ENCODE data around the gene DEF6. TPM values are rescaled to one million over a fixed set of nuclear protein-coding genes. Genes with fewer than 3 reads are reported as not detected.

DEF6 gene
- total RNA-seq, 6 donors from 2014 or later, result 10.0 to 39.8 (median 23.4) TPM

DNA sequence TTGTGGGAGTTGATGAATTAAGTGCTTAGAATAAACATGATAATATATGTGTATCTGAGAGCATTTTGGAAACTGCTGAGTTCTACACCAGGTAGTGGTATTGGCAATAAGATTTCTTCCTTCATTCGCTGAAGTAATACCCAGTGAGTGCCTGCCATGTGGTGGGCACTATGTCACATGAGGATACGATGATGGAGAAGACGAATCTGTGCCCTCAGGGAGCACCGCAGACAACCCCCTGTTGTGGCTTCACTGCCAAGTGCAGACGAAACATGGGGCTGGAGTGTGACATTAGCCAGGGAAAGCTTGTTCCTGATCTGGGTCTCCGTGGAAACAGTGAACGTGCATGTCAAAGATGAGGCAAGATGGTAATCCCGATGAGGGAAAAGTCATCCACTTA lies 30.2 kb upstream of the DEF6 start:
- Histone ChIP-seq H3K27ac (no peak overlapping the region), H3K27me3 (no peaks in the 10 kb centered on the region), H3K36me3 (no peaks in the 10 kb centered on the region), H3K9me3 (no peaks in the 10 kb centered on the region), H3K4me3 (no peak overlapping the region), H3K4me1 (peaks cover 0 to 13% (median 6%) of the 10 kb centered on the region in 4 donors)
- ATAC-seq (ENCODE audit: low FRiP score in 2 of 2) (no peak), DNase-seq (no peak)
- 90 to 96% methylated on average over 8 of the region's 8 CpGs for WGBS, 2 donors
- TF ChIP-seq, protein P1, sequence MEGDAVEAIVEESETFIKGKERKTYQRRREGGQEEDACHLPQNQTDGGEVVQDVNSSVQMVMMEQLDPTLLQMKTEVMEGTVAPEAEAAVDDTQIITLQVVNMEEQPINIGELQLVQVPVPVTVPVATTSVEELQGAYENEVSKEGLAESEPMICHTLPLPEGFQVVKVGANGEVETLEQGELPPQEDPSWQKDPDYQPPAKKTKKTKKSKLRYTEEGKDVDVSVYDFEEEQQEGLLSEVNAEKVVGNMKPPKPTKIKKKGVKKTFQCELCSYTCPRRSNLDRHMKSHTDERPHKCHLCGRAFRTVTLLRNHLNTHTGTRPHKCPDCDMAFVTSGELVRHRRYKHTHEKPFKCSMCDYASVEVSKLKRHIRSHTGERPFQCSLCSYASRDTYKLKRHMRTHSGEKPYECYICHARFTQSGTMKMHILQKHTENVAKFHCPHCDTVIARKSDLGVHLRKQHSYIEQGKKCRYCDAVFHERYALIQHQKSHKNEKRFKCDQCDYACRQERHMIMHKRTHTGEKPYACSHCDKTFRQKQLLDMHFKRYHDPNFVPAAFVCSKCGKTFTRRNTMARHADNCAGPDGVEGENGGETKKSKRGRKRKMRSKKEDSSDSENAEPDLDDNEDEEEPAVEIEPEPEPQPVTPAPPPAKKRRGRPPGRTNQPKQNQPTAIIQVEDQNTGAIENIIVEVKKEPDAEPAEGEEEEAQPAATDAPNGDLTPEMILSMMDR (IDR thresholded peaks at IDR 0.05), result no peak
- TF ChIP-seq EP300 (IDR thresholded peaks at IDR 0.05) (no peak), POLR2A (IDR thresholded peaks at IDR 0.05) (no peak), POLR2AphosphoS5 (IDR thresholded peaks at IDR 0.05) (no peak)

DNA sequence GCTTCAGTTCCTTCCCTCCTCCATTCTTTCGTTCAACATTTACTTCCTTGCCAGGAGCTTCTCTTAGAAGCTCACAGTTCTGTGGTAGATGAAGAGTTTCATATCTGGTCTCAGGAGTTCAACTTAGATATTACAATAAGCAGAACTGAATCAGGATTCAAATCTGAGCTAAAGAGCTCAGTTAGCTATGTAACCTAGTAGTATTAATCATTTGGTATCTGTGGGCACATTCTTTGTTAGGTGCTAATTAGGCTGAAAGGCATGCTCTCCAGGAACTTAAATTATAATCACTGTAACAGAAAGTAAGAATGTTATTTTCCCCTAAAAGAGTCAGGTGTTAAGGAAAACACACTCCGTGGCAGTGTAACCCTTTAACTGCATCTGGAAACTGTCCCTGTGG lies 29.7 kb upstream of the DEF6 start:
- ATAC-seq (ENCODE audit: low FRiP score in 2 of 2), result no peak
- WGBS, 2 donors, result 62 to 82% methylated on average over 2 of the region's 2 CpGs

DNA sequence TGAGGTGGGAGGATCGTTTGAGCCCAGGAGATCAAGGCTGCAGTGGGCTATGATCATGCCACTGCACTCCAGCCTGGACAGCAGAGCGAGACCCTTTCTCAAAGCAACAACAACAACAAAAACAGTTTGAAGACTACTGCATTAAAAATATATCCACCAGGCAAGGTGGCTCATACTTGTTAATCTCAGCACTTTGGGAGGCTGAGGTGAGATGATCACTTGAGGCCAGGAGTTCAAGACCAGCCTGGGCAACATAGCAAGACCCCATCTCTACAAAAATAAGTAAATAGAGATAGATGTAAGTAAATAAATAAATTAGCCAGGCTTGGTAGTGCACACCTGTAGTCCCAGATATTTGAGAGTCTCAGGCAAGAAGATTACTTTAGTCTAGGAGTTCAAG lies 25.6 kb upstream of the DEF6 start:
- Histone ChIP-seq H3K27me3 (no peaks in the 10 kb centered on the region), H3K36me3 (no peaks in the 10 kb centered on the region), H3K9me3 (no peaks in the 10 kb centered on the region), H3K4me1 (peaks cover 0 to 8% (median 3%) of the 10 kb centered on the region in 4 donors), H3K4me3 (no peak overlapping the region), H3K27ac (no peak overlapping the region)
- no peak for ATAC-seq (ENCODE audit: low FRiP score in 2 of 2)
- DNase-seq, result no peak
- no peak for TF ChIP-seq POLR2A (IDR thresholded peaks at IDR 0.05)
- TF ChIP-seq, protein P1 (IDR thresholded peaks at IDR 0.05), result no peak
- no peak for TF ChIP-seq EP300 (IDR thresholded peaks at IDR 0.05)
- no peak for TF ChIP-seq POLR2AphosphoS5 (IDR thresholded peaks at IDR 0.05)
- 93 to 97% methylated on average over 2 of the region's 2 CpGs for WGBS, 2 donors

More for the DNA sequence above, 29.7 kb upstream of the DEF6 start:
- Histone ChIP-seq H3K27me3 (no peaks in the 10 kb centered on the region), H3K9me3 (no peaks in the 10 kb centered on the region), H3K36me3 (no peaks in the 10 kb centered on the region), H3K27ac (no peak overlapping the region), H3K4me3 (no peak overlapping the region), H3K4me1 (peaks cover 0 to 13% (median 6%) of the 10 kb centered on the region in 4 donors)
- TF ChIP-seq POLR2AphosphoS5 (IDR thresholded peaks at IDR 0.05) (no peak), EP300 (IDR thresholded peaks at IDR 0.05) (no peak), POLR2A (IDR thresholded peaks at IDR 0.05) (no peak)
- TF ChIP-seq, protein P1 (IDR thresholded peaks at IDR 0.05), result no peak
- no peak for DNase-seq

DNA sequence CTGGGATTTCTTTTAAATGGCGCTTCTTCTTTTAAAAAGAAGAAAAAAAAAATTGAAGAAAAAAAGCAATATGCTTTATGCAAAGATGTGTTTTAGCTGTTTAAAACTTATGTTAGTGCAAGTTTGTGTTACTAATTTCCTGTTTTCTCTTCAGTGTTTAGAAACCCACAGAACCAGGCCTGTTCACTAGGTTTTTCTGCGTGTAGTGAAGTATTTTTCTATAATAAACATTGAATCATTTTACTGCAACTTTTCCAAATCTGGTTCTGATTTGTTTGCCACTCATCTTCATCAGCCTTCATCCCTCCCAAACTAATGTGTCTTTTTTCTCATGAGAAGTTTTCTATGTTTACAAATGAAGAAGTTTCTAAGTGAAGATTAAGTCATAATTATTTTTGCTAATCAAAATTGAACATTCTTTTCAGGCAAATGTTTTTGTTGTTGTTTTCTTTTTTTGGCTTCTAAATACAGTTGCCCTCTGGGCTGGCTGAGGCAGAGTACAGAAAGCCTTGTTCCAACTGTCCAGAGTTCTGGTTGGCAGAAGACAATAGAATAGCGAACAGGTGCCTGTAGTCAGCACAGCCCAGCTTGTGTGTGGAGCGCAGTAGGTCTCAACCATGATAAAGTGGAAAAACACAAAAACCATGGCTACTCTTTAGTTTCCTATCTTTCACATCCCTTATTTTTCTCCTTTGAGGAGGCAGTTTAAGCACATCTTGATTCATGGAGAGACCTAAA lies 23.6 kb upstream of the DEF6 start:
- no peak overlapping the region for H3K27ac ChIP-seq
- H3K4me1 ChIP-seq, result peaks cover 0 to 8% (median 3%) of the 10 kb centered on the region in 4 donors
- ATAC-seq (ENCODE audit: low FRiP score in 2 of 2), result no peak
- H3K27me3 ChIP-seq, result no peaks in the 10 kb centered on the region
- 86 to 88% methylated on average over 4 of the region's 4 CpGs for WGBS, 2 donors
- H3K4me3 ChIP-seq, result no peak overlapping the region
- TF ChIP-seq EP300 (IDR thresholded peaks at IDR 0.05) (no peak), POLR2A (IDR thresholded peaks at IDR 0.05) (no peak), POLR2AphosphoS5 (IDR thresholded peaks at IDR 0.05) (no peak)
- TF ChIP-seq, protein P1 (IDR thresholded peaks at IDR 0.05), result no peak
- H3K36me3 ChIP-seq, result no peaks in the 10 kb centered on the region
- DNase-seq, result no peak
- no peaks in the 10 kb centered on the region for H3K9me3 ChIP-seq
